SK-N-SH treated with all-trans-retinoic acid at 6 μM for 48 hours (cell line): ENCODE results near the gene CTTNBP2.

Experiments
- ARNTL ChIP-seq: fragments of 450-650 bp; formaldehyde crosslinking; IDR thresholded peaks from 2 replicates; pipeline ENCODE4 v1.5.0; 2020; ENCODE audit warnings: low read depth, mild to moderate bottlenecking, moderate library complexity, borderline replicate concordance
- BACH2 ChIP-seq: fragments of 250-450 bp; sonication (Bioruptor Pico); IDR thresholded peaks from 2 replicates; pipeline ENCODE4 v1.9.0; 2021; ENCODE audit warnings: mild to moderate bottlenecking, borderline replicate concordance
- CSDC2 ChIP-seq: fragments of 250-450 bp; sonication (Bioruptor Pico); IDR thresholded peaks from 2 replicates; pipeline ENCODE4 v1.5.0; 2020; ENCODE audit warnings: mild to moderate bottlenecking, moderate library complexity
- ESRRG ChIP-seq: fragments of 250-450 bp; sonication (Bioruptor Pico); IDR thresholded peaks from 2 replicates; pipeline ENCODE4 v1.6.1; 2021; ENCODE audit warnings: mild to moderate bottlenecking
- GLIS3 ChIP-seq: fragments of 250-450 bp; sonication (Bioruptor Pico); IDR thresholded peaks from 2 replicates; pipeline ENCODE4 v1.5.0; 2020; ENCODE audit warnings: mild to moderate bottlenecking, moderate library complexity
- PPARA ChIP-seq: fragments of 250-450 bp; sonication (Bioruptor Pico); IDR thresholded peaks from 2 replicates; pipeline ENCODE4 v1.5.0; 2020; ENCODE audit warnings: mild to moderate bottlenecking, borderline replicate concordance
- ZFP3 ChIP-seq: fragments of 250-450 bp; sonication (Bioruptor Pico); IDR thresholded peaks from 2 replicates; pipeline ENCODE4 v1.5.0; 2020; ENCODE audit warnings: mild to moderate bottlenecking, moderate library complexity
- ZFP30 ChIP-seq: fragments of 450-650 bp; formaldehyde crosslinking; IDR thresholded peaks from 2 replicates; pipeline ENCODE4 v1.5.0; 2022; ENCODE audit warnings: mild to moderate bottlenecking, moderate library complexity
- ZNF565 ChIP-seq: fragments of 450-650 bp; formaldehyde crosslinking; conservative IDR thresholded peaks from 2 replicates; pipeline ENCODE4 v1.5.0; 2020; ENCODE audit warnings: low read depth, mild to moderate bottlenecking, moderate library complexity
- ZNF8 ChIP-seq: fragments of 450-650 bp; formaldehyde crosslinking; IDR thresholded peaks from 2 replicates; pipeline ENCODE4 v1.5.0; 2020; ENCODE audit warnings: mild to moderate bottlenecking, moderate library complexity
- TF ChIP-seq, protein P1 (sequence below): fragments of 250-450 bp; sonication (Bioruptor Pico); IDR thresholded peaks from 2 replicates; pipeline ENCODE4 v1.8.0; 2020; ENCODE audit warnings: mild to moderate bottlenecking, moderate library complexity, borderline replicate concordance
- TF ChIP-seq, protein P2 (sequence below): fragments of 250-450 bp; sonication (Bioruptor Pico); IDR thresholded peaks from 2 replicates; pipeline ENCODE4 v1.5.1; 2020; ENCODE audit warnings: low read depth, mild to moderate bottlenecking, moderate library complexity

DNA sequence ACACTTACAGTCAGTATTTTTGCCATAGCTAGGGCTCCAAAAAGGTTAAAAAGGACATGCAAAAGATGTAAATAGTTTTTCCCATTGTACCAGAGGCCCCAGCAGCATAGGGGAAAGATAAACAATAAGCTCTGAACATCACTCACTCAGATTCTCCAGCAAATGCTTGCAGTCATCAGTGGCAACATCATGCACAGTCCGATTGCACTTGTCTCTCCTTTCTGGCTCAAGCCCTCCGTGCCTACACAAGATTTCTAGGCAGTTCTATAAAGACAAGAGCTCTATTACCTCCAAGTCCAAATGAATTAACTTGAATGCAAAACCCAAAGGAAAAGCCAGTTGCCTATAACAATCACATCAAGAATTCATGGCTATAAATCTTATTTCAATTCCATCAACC is 106.3 kb downstream of the CTTNBP2 start:
- TF ChIP-seq, protein P1, sequence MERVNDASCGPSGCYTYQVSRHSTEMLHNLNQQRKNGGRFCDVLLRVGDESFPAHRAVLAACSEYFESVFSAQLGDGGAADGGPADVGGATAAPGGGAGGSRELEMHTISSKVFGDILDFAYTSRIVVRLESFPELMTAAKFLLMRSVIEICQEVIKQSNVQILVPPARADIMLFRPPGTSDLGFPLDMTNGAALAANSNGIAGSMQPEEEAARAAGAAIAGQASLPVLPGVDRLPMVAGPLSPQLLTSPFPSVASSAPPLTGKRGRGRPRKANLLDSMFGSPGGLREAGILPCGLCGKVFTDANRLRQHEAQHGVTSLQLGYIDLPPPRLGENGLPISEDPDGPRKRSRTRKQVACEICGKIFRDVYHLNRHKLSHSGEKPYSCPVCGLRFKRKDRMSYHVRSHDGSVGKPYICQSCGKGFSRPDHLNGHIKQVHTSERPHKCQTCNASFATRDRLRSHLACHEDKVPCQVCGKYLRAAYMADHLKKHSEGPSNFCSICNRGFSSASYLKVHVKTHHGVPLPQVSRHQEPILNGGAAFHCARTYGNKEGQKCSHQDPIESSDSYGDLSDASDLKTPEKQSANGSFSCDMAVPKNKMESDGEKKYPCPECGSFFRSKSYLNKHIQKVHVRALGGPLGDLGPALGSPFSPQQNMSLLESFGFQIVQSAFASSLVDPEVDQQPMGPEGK = no peak
- TF ChIP-seq ZNF565 (CRISPR knock-in tag) = no peak
- TF ChIP-seq, protein P2, sequence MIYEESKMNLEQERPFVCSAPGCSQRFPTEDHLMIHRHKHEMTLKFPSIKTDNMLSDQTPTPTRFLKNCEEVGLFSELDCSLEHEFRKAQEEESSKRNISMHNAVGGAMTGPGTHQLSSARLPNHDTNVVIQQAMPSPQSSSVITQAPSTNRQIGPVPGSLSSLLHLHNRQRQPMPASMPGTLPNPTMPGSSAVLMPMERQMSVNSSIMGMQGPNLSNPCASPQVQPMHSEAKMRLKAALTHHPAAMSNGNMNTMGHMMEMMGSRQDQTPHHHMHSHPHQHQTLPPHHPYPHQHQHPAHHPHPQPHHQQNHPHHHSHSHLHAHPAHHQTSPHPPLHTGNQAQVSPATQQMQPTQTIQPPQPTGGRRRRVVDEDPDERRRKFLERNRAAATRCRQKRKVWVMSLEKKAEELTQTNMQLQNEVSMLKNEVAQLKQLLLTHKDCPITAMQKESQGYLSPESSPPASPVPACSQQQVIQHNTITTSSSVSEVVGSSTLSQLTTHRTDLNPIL = no peak
- TF ChIP-seq ZFP30 (CRISPR knock-in tag) = no peak
- TF ChIP-seq GLIS3 (CRISPR knock-in tag) = no peak
- TF ChIP-seq BACH2 (CRISPR knock-in tag) = no peak
- no peak for TF ChIP-seq ESRRG (CRISPR knock-in tag)
- no peak for TF ChIP-seq ZNF8 (CRISPR knock-in tag)
- no peak for TF ChIP-seq ARNTL
- TF ChIP-seq CSDC2 (CRISPR knock-in tag) = no peak
- TF ChIP-seq ZFP3 (CRISPR knock-in tag) = no peak
- TF ChIP-seq PPARA (CRISPR knock-in tag) = no peak
